ENCODE measurements around the gene PAXIP1.

The PAXIP1 gene

GRCh38 chr7:154990964-154991540, 11.9 kb downstream of the PAXIP1 start:
- DNase-seq: no peak

- DNase-seq: no peak
Observed at GRCh38 chr7:154987571-154987970, 15.4 kb downstream of the PAXIP1 start.

GRCh38 chr7:154986200-154986945, 16.6 kb downstream of the PAXIP1 start:
- DNase-seq: no peak

GRCh38 chr7:154985230-154985629, 17.7 kb downstream of the PAXIP1 start:
- no peak for DNase-seq

GRCh38 chr7:154984601-154985188, 18.2 kb downstream of the PAXIP1 start:
- DNase-seq: no peak

- no peak for DNase-seq
Observed at GRCh38 chr7:154978017-154978416, 24.9 kb downstream of the PAXIP1 start.

GRCh38 chr7:154977250-154977649, 25.7 kb downstream of the PAXIP1 start:
- DNase-seq: no peak

- no peak for DNase-seq
Observed at GRCh38 chr7:154976844-154977243, 26.1 kb downstream of the PAXIP1 start.

GRCh38 chr7:154975984-154976383, 26.9 kb downstream of the PAXIP1 start:
- peak; percentile 5 for DNase-seq

GRCh38 chr7:154973381-154973780, 29.5 kb downstream of the PAXIP1 start:
- no peak for DNase-seq

GRCh38 chr7:154968336-154969001, 34.5 kb downstream of the PAXIP1 start:
- DNase-seq: no peak

GRCh38 chr7:154967401-154967955, 35.4 kb downstream of the PAXIP1 start:
- no peak for DNase-seq

GRCh38 chr7:154965014-154965413, 37.9 kb downstream of the PAXIP1 start:
- no peak for DNase-seq

GRCh38 chr7:154960063-154960790, 42.7 kb downstream of the PAXIP1 start:
- no peak for DNase-seq

- DNase-seq: no peak
Observed at GRCh38 chr7:154956427-154956826, 46.5 kb downstream of the PAXIP1 start.

GRCh38 chr7:154953006-154953684, 49.8 kb downstream of the PAXIP1 start:
- peak; percentile 80 for DNase-seq

- DNase-seq: no peak
Observed at GRCh38 chr7:154950960-154951359, 52.0 kb downstream of the PAXIP1 start.

GRCh38 chr7:154947604-154948003, 55.3 kb downstream of the PAXIP1 start:
- no peak for DNase-seq

- DNase-seq: no peak
Observed at GRCh38 chr7:154946166-154946565, 56.8 kb downstream of the PAXIP1 start.

GRCh38 chr7:154943906-154944305, 59.0 kb downstream of the PAXIP1 start:
- DNase-seq: no peak

- no peak for DNase-seq
Observed at GRCh38 chr7:154942691-154943090, 60.2 kb downstream of the PAXIP1 start.

- DNase-seq: peak; percentile 36
Observed at GRCh38 chr7:154937837-154938236, 65.1 kb downstream of the PAXIP1 start.
